HL-60 (cell line): Measurements from ENCODE around the gene ATXN7L3.

ENCODE experiments used
- DNase-seq, 2 experiments: peaks; one replicate each; pipeline ENCODE4 v3.0.0-alpha.2; 2010 to 2020; ENCODE audit warnings: low read depth in 1 of 2, low spot score in 1 of 2
- H3K27ac ChIP-seq: fragments of 250-450 bp; sonication (Bioruptor Pico); replicated peaks from 2 replicates; pipeline ENCODE4 v1.5.1; 2020; ENCODE audit warnings: mild to moderate bottlenecking, moderate library complexity
- H3K27me3 ChIP-seq: fragments of 250-450 bp; sonication (Bioruptor Pico); 2 replicates; pipeline ENCODE4 v1.5.1; 2021; ENCODE audit warnings: mild to moderate bottlenecking, moderate library complexity; ENCODE audit not compliant: insufficient read depth, poor library complexity, severe bottlenecking
- H3K4me3 ChIP-seq: replicated peaks from 2 replicates; pipeline ENCODE4 v1.5.1; 2011; ENCODE audit warnings: mild to moderate bottlenecking, control low read depth, low read length; ENCODE audit not compliant: insufficient read depth
- GABPA ChIP-seq: IDR thresholded peaks from 2 replicates; pipeline ENCODE4 v1.6.1; 2012; ENCODE audit warnings: low read depth
- POLR2AphosphoS5 ChIP-seq: IDR thresholded peaks from 2 replicates; pipeline ENCODE4 v1.6.1; 2012; ENCODE audit warnings: low read depth
- SPI1 ChIP-seq: IDR thresholded peaks from 2 replicates; pipeline ENCODE4 v1.6.1; 2012; ENCODE audit warnings: low read depth, mild to moderate bottlenecking, borderline replicate concordance
- TF ChIP-seq, protein P1 (sequence below): IDR thresholded peaks from 2 replicates; pipeline ENCODE4 v1.6.1; 2012; ENCODE audit warnings: low read depth; ENCODE audit not compliant: insufficient replicate concordance
- TF ChIP-seq, protein P2 (sequence below): IDR thresholded peaks from one replicate; pipeline ENCODE4 v1.5.1; 2011; ENCODE audit warnings: low read length, control low read depth, inconsistent platforms; ENCODE audit not compliant: insufficient read depth

Gene ATXN7L3

DNA sequence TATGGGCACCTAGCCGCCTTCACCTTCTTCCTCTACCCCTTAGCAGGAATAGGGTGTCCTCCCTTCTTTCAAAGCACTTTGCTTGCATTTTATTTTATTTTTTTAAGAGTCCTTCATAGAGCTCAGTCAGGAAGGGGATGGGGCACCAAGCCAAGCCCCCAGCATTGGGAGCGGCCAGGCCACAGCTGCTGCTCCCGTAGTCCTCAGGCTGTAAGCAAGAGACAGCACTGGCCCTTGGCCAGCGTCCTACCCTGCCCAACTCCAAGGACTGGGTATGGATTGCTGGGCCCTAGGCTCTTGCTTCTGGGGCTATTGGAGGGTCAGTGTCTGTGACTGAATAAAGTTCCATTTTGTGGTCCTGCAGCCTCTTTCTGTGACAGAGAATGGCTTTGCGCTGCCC lies 8.3 kb downstream of the ATXN7L3 start:
- Histone ChIP-seq H3K27ac (no peak overlapping the region), H3K4me3 (no peak overlapping the region), H3K27me3 (no peaks in the 10 kb centered on the region)
- DNase-seq: no peak
- TF ChIP-seq SPI1 (no peak), GABPA (no peak), POLR2AphosphoS5 (no peak)
- TF ChIP-seq, protein P1, sequence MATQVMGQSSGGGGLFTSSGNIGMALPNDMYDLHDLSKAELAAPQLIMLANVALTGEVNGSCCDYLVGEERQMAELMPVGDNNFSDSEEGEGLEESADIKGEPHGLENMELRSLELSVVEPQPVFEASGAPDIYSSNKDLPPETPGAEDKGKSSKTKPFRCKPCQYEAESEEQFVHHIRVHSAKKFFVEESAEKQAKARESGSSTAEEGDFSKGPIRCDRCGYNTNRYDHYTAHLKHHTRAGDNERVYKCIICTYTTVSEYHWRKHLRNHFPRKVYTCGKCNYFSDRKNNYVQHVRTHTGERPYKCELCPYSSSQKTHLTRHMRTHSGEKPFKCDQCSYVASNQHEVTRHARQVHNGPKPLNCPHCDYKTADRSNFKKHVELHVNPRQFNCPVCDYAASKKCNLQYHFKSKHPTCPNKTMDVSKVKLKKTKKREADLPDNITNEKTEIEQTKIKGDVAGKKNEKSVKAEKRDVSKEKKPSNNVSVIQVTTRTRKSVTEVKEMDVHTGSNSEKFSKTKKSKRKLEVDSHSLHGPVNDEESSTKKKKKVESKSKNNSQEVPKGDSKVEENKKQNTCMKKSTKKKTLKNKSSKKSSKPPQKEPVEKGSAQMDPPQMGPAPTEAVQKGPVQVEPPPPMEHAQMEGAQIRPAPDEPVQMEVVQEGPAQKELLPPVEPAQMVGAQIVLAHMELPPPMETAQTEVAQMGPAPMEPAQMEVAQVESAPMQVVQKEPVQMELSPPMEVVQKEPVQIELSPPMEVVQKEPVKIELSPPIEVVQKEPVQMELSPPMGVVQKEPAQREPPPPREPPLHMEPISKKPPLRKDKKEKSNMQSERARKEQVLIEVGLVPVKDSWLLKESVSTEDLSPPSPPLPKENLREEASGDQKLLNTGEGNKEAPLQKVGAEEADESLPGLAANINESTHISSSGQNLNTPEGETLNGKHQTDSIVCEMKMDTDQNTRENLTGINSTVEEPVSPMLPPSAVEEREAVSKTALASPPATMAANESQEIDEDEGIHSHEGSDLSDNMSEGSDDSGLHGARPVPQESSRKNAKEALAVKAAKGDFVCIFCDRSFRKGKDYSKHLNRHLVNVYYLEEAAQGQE: no peak
- TF ChIP-seq, protein P2, sequence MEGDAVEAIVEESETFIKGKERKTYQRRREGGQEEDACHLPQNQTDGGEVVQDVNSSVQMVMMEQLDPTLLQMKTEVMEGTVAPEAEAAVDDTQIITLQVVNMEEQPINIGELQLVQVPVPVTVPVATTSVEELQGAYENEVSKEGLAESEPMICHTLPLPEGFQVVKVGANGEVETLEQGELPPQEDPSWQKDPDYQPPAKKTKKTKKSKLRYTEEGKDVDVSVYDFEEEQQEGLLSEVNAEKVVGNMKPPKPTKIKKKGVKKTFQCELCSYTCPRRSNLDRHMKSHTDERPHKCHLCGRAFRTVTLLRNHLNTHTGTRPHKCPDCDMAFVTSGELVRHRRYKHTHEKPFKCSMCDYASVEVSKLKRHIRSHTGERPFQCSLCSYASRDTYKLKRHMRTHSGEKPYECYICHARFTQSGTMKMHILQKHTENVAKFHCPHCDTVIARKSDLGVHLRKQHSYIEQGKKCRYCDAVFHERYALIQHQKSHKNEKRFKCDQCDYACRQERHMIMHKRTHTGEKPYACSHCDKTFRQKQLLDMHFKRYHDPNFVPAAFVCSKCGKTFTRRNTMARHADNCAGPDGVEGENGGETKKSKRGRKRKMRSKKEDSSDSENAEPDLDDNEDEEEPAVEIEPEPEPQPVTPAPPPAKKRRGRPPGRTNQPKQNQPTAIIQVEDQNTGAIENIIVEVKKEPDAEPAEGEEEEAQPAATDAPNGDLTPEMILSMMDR: no peak

DNA sequence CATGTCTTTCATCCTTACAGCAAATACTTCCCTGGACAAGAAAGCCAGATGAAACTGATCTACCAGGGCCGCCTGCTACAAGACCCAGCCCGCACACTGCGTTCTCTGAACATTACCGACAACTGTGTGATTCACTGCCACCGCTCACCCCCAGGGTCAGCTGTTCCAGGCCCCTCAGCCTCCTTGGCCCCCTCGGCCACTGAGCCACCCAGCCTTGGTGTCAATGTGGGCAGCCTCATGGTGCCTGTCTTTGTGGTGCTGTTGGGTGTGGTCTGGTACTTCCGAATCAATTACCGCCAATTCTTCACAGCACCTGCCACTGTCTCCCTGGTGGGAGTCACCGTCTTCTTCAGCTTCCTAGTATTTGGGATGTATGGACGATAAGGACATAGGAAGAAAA lies 9.2 kb downstream of the ATXN7L3 start:
- TF ChIP-seq, protein P1: no peak
- TF ChIP-seq SPI1 (no peak), POLR2AphosphoS5 (no peak), GABPA (no peak)
- TF ChIP-seq, protein P2: no peak
- Histone ChIP-seq H3K27ac (no peak overlapping the region), H3K27me3 (no peaks in the 10 kb centered on the region), H3K4me3 (no peak overlapping the region)
- no peak for DNase-seq

DNA sequence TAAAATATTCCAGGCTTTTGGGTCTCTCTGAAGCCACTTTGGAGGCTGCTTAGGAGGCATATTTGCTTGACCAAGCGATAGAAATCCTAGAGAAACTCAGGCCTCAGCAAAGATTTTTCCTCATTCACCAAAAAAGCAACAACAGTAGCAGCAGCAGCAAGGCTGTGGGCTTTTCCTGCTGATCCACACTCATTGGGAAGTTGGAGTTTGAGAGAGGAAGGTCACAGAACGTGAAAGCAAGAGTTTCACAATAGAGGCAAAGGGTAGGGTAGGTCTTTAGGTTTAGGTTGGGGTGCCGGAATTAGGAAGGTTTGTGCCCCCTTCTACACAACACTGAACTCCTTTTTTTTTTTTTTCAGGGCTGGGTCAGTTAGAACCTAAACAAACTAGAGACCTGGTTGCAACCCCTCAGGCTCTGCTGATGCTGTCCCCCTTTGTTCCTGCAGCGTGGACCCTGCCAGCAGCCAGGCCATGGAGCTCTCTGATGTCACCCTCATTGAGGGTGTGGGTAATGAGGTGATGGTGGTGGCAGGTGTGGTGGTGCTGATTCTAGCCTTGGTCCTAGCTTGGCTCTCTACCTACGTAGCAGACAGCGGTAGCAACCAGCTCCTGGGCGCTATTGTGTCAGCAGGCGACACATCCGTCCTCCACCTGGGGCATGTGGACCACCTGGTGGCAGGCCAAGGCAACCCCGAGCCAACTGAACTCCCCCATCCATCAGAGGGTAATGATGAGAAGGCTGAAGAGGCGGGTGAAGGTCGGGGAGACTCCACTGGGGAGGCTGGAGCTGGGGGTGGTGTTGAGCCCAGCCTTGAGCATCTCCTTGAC lies 10.9 kb downstream of the ATXN7L3 start:
- H3K27me3 ChIP-seq: no peaks in the 10 kb centered on the region
- DNase-seq: no peak
- TF ChIP-seq POLR2AphosphoS5 (no peak), SPI1 (no peak), GABPA (no peak)
- TF ChIP-seq, protein P2: no peak
- TF ChIP-seq, protein P1: no peak
- no peak overlapping the region for H3K4me3 ChIP-seq
- no peak overlapping the region for H3K27ac ChIP-seq
